ENCODE measurements around the gene KPNA2. TPM values are rescaled to one million over a fixed set of nuclear protein-coding genes. Genes with fewer than 3 reads are reported as not detected.

Gene KPNA2
- total and polyA plus RNA-seq, 9 of the 15 experiments (the other 6 are each of a cell fraction or from before 2014, with no cell fraction given) = 132 to 984 (median 241) TPM

DNA sequence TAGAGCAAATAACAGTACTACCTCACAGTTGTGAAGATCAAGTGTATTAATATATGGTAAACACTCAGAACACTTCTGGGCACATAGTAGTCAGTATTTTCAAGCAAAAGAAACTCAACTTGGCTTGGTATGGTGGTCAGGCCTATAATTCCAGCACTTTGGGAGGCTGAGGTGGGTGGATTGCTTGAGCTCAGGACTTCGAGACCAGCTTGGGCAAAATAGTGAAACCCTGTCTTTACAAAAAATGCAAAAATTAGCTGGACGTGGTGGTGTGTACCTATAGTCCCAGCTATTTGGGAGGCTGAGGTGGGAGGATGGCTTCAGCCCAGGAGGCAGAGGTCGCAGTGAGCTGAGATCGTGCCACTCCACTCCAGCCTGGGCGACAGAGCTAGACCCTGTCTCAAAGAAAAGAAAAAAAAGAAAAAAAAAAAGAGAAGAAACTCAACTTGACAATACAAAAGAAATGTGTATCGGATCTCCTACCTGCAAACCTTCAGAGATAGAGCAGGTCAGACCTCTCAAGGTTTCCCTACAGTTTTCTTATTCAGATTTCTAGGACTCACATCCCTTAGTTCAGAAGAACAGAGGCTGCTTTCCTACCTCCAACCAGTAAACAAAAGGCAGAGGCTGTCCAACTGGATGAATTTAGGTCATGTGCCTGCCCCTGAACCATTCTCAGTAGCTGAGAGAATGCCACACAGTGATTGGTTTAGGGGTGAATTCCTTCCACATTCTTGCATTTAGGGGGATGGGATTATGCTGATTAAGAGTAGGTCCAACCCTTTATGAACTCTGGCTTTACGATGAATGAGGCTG lies 1.7 kb upstream of the KPNA2 start (continued):
- TF ChIP-seq ZNF592 (IDR thresholded peaks at IDR 0.05) (no peak), ZNF830 (CRISPR knock-in tag; IDR thresholded peaks at IDR 0.05) (no peak), THAP12 (CRISPR knock-in tag; IDR thresholded peaks at IDR 0.05) (no peak), POLR2A (conservative IDR thresholded peaks at IDR 0.05) (no peak)

Measured in K562 (cell line).